ENCODE data around the gene COBL. TPM values are rescaled to one million over a fixed set of nuclear protein-coding genes. Genes with fewer than 3 reads are reported as not detected.

Gene COBL
- total and polyA plus RNA-seq, 2 donors (not counting 3 experiments of a cell fraction or from before 2014, with no cell fraction given): 0.11 TPM; not detected in 1

- dilution Hi-C loops (cut with MboI; ENCODE audit: extremely low pct_ligation_motif_present, low sequenced_read_pairs): no loop called here
- no peak for DNase-seq (ENCODE audit: low read depth, low spot score)
These were observed 56.1 kb downstream of the COBL start for GRCh38 chr7:51260516-51260915.

DNA sequence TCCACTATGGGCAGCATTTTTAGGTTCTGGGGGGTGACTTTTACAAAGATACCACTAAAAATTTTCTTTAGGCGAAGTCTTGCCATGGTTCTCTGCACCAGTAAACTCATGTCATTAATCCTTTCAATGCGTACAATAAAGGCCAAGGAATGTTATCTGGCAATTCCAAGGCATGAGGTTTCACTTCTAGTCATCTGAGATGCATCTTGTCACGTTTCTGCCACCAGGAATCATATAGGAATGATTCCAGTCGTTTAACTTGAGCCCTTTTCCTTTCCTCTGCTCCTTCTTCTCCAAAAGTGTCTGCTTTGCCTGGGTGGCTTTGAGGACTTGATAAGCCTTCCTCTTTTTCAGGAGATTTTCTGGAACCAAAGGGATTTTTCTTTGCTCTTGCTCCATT lies 56.8 kb downstream of the COBL start:
- Histone ChIP-seq H3K4me1 (ENCODE audit: control insufficient read depth, extremely low read depth, insufficient read depth, low read length) (no peaks in the 10 kb centered on the region), H3K27ac (ENCODE audit: insufficient read depth, low read depth, low read length) (no peak overlapping the region), H3K79me2 (ENCODE audit: control insufficient read depth, insufficient read depth, low read length) (no peaks in the 10 kb centered on the region), H3K27me3 (ENCODE audit: control insufficient read depth in 2 of 2, insufficient read depth in 2 of 2, low read length in 2 of 2) (no peaks in the 10 kb centered on the region), H3K9me1 (replicated peaks; ENCODE audit: control insufficient read depth, extremely low read depth, insufficient read depth, low read length) (no peaks in the 10 kb centered on the region), H2AFZ (ENCODE audit: low read depth, low read length) (no peak overlapping the region), H3K4me2 (ENCODE audit: insufficient read depth, low read length) (no peak overlapping the region), H3K9me3 (replicated peaks; ENCODE audit: control insufficient read depth, insufficient read depth, low read length) (no peaks in the 10 kb centered on the region), H3K36me3 (ENCODE audit: control insufficient read depth in 2 of 2, extremely low read depth in 1 of 2, insufficient read depth in 2 of 2, low read length in 2 of 2) (no peaks in the 10 kb centered on the region), H3K9ac (replicated peaks; ENCODE audit: extremely low read depth, insufficient read depth, low read length) (no peak overlapping the region), H3K4me3 (replicated peaks in 1 of 3; ENCODE audit: insufficient read depth in 1 of 3, low read depth in 1 of 3, low read length in 3 of 3) (no peak overlapping the region), H4K20me1 (replicated peaks; ENCODE audit: control insufficient read depth, extremely low read depth, insufficient read depth, low read length) (no peaks in the 10 kb centered on the region)
- no TSS peak for BruUV-seq (replicated peaks)
- TF ChIP-seq POLR2A (IDR thresholded peaks at IDR 0.05; ENCODE audit: low read depth, low read length): no peak
- TF ChIP-seq POLR2AphosphoS5 (IDR thresholded peaks at IDR 0.05; ENCODE audit: insufficient read depth, low read depth, low read length): no peak
- TF ChIP-seq EZH2 (IDR thresholded peaks at IDR 0.05; ENCODE audit: borderline replicate concordance, low read depth, low read length, severe bottlenecking): no peak
- no peak for TF ChIP-seq GATA2 (IDR thresholded peaks at IDR 0.05; ENCODE audit: insufficient read depth, insufficient read length, low read depth, low read length)
- TF ChIP-seq, protein P1, sequence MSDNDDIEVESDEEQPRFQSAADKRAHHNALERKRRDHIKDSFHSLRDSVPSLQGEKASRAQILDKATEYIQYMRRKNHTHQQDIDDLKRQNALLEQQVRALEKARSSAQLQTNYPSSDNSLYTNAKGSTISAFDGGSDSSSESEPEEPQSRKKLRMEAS (IDR thresholded peaks at IDR 0.05; ENCODE audit: insufficient read depth, insufficient read length): no peak
- TF ChIP-seq MYC (IDR thresholded peaks at IDR 0.05; ENCODE audit: low read depth, low read length): no peak
- TF ChIP-seq JUN (IDR thresholded peaks at IDR 0.05; ENCODE audit: borderline replicate concordance, insufficient read depth, insufficient read length, low read depth): no peak
- no peak for TF ChIP-seq CTCF (IDR thresholded peaks at IDR 0.05; ENCODE audit: extremely low read depth in 1 of 2, insufficient read depth in 1 of 2, low read depth in 1 of 2, low read length in 2 of 2)
- no peak for TF ChIP-seq FOS (IDR thresholded peaks at IDR 0.05; ENCODE audit: borderline replicate concordance, insufficient read depth, low read length)
- DNase-seq (ENCODE audit: low read depth, low spot score) (no peak), FAIRE-seq (no peak)
- intact Hi-C loops (cut with micrococcal nuclease) (no loop called here), dilution Hi-C loops (cut with MboI; ENCODE audit: extremely low pct_ligation_motif_present, low sequenced_read_pairs) (no loop called here)
- POLR2A ChIA-PET: no interaction called here
- CTCF ChIA-PET: no interaction called here

More at GRCh38 chr7:51260516-51260915, 56.1 kb downstream of the COBL start:
- H3K9me3 ChIP-seq (replicated peaks; ENCODE audit: control insufficient read depth, insufficient read depth, low read length): no peaks in the 10 kb centered on the region
- TF ChIP-seq JUN (IDR thresholded peaks at IDR 0.05; ENCODE audit: borderline replicate concordance, insufficient read depth, insufficient read length, low read depth) (no peak), GATA2 (IDR thresholded peaks at IDR 0.05; ENCODE audit: insufficient read depth, insufficient read length, low read depth, low read length) (no peak), EZH2 (IDR thresholded peaks at IDR 0.05; ENCODE audit: borderline replicate concordance, low read depth, low read length, severe bottlenecking) (no peak)
- TF ChIP-seq, protein P1 (IDR thresholded peaks at IDR 0.05; ENCODE audit: insufficient read depth, insufficient read length): no peak
- H3K27me3 ChIP-seq (ENCODE audit: control insufficient read depth in 2 of 2, insufficient read depth in 2 of 2, low read length in 2 of 2): no peaks in the 10 kb centered on the region
- H2AFZ ChIP-seq (ENCODE audit: low read depth, low read length): no peak overlapping the region
- intact Hi-C loops (cut with micrococcal nuclease): no loop called here
- H3K4me3 ChIP-seq (replicated peaks in 1 of 3; ENCODE audit: insufficient read depth in 1 of 3, low read depth in 1 of 3, low read length in 3 of 3): no peak overlapping the region
- no peak for FAIRE-seq
- POLR2A ChIA-PET: no interaction called here
- no peaks in the 10 kb centered on the region for H3K79me2 ChIP-seq (ENCODE audit: control insufficient read depth, insufficient read depth, low read length)
- no peaks in the 10 kb centered on the region for H4K20me1 ChIP-seq (replicated peaks; ENCODE audit: control insufficient read depth, extremely low read depth, insufficient read depth, low read length)
- H3K27ac ChIP-seq (ENCODE audit: insufficient read depth, low read depth, low read length): no peak overlapping the region
- no peak overlapping the region for H3K4me2 ChIP-seq (ENCODE audit: insufficient read depth, low read length)
- H3K9me1 ChIP-seq (replicated peaks; ENCODE audit: control insufficient read depth, extremely low read depth, insufficient read depth, low read length): no peaks in the 10 kb centered on the region
- CTCF ChIA-PET: no interaction called here
- no peaks in the 10 kb centered on the region for H3K4me1 ChIP-seq (ENCODE audit: control insufficient read depth, extremely low read depth, insufficient read depth, low read length)
- no TSS peak for BruUV-seq (replicated peaks)
- no peak overlapping the region for H3K9ac ChIP-seq (replicated peaks; ENCODE audit: extremely low read depth, insufficient read depth, low read length)
- H3K36me3 ChIP-seq (ENCODE audit: control insufficient read depth in 2 of 2, extremely low read depth in 1 of 2, insufficient read depth in 2 of 2, low read length in 2 of 2): no peaks in the 10 kb centered on the region
